Right renal cortex interstitium (tissue), 3 donors: ENCODE measurements around the gene TCP11. TPM values are rescaled to one million over a fixed set of nuclear protein-coding genes. Genes with fewer than 3 reads are reported as not detected.
"Not testable (repeated sequence)": the region's sequence is repeated elsewhere in the genome, so short reads cannot be mapped to it uniquely, and the experiment has no call there.

Experiments used
- DNase-seq, 3 donors: peaks; one replicate each; pipeline ENCODE4 v3.0.0-alpha.2; 2013; ENCODE audit warnings: low read depth in 3 of 3, low spot score in 2 of 3
- polyA plus RNA-seq, 3 donors: library from polyadenylated mRNA; unstranded; fragments of 120-200 nt; gene quantifications; one replicate each; pipeline ENCODE4 v1.2.1, GENCODE V29; 2013; ENCODE audit not compliant: insufficient read length in 3 of 3

Gene TCP11
- polyA plus RNA-seq, 3 donors, result 1.9 to 2.7 (median 2.6) TPM

DNA sequence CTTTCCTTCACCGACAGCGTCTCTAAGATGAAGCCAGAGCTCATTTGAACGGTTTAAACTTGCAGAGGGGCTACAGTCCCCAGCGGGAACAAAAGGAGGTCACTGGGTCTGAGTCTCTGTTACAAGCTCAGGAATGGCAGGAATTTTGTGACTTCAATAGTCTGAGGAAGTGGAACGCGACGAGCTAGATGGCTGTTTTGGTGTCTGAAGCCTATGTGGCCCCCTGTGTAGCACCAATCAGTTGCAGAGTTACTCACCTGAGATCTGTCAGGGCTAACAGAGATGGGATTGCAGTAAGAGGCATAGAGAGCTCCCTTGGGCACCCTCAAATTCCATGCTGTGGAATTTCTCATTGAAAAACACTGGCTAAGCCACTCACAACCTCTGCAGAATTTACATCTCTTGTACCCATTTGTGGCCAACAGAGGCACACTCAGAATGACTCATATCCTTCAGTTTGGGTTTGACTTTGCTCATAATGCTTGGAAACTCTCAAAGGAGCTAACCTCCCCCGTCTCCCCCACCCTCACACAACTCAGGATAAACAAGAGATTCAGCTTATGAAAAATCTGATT lies 7.1 kb upstream of the TCP11 start:
- no peak for DNase-seq

DNA sequence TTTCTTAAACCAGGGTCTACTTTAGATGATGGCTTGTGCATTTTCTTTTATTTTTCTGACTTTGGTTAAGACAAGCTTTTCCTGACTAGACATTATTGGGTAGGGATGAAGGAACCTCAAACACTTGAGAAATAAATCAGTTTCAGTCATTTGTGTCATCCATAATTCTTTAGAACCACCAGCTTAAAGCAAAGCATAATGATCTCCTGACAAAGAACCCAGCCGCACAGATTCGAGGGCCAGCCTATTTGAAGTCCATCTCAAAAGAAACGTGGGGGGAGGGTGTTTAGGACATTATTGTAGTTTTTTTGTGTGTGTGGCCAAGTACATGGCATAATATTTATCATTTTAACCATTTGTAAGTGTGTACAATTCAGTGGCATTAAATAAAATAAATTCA lies 6.3 kb upstream of the TCP11 start:
- no peak for DNase-seq

DNA sequence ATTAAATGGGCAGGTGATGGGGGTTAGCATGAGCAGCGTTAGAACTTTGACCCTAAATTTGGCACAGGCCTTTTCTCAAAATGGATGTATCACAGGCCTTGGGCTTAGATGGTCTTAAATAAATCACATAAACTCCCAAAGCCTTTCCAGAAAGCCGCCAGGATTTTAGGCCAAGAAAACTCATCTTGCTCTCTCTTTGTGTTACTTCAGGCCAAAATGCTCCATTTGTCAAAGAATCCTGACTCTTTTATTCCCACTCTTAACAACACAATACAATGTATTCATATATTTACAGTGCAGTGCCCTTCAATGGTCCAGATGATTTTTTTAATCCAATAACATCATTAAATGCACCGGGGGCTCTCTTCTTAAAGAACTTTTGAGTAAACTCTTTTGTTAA lies 5.9 kb upstream of the TCP11 start:
- no peak for DNase-seq

DNA sequence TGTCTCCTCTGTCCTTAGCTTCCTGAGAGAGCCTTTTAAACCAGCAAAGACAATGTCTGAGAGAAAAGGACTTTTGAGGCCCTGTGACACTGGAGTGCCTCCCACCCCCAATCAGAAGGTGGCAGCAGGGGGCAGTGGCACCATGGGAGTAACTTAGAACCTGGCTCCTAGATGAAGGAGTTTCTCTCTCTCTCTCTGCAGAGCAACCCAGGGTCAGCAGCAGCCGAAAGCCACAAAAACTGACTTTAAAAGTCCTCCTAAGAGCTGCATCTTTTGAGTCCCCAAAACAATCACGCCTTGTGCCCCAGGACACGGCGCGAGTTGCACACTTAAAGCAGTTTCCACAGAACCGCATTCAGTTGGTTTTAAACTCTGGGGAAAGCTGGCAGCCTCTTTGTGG lies 5.3 kb upstream of the TCP11 start:
- DNase-seq, result no peak

DNA sequence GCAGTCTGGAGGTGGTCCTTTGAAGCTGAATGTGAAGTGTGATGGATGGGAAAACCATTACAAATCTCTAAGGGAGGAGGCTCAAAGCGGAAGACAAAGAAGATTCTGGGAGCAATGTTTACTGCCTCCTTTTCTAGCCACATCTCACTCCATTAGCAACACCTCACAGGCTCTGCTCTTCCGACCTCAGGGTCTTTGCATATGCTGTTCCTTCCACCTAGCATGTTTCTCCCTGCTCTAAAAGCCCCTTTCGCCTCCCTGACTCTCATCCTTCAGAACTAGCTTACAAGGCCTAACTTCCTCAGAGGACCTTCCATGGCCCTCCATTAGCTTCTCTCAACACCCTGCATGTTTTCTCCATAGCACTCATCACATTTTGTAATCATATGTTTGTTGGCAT lies 4.6 kb upstream of the TCP11 start:
- DNase-seq, result no peak

DNA sequence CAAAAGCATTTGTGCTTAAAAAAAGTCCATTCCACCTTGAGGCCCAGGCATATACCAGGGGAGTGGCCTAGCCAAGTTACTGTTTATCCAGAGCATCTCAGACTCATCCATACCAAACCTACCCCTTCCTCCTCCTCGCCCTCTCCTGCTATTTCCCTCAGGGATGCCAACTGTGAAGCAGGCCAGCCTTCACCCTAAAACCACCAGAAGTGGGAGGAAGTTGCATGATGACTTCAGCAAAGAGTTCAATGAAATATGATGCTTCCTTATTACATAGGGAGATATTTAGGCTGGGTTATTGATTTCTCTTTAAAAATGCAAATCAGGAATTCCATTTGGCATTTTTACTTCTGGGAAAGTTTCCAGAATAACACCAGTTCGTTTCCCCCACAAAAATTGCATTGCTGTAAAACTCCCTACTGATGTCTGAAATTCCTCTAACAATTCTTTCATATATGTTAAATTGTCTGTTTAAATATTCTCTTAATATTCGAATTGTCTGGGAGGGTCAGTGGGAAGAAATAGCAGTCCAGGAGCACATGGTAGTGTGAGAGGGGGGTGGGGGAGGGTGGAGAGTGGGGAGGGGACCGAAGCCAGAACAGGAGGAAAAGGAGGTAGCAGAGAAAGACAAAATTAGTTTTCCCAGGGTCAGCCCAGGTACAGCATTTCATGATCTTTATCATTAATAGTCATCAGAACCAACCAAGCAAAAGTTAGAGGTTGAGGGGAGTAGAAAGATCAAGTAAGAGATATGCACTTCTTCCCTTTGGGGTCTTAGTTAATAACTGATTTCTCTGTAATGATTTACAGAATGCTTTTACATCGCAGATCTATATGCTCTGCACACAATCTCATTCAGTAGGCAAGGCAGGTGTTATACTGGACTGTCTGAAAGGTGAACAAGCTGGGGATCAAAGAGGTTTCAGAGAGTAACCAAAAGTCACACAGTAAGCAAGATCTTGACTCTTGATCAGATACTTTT lies 1.7 kb upstream of the TCP11 start:
- DNase-seq, result no peak

DNA sequence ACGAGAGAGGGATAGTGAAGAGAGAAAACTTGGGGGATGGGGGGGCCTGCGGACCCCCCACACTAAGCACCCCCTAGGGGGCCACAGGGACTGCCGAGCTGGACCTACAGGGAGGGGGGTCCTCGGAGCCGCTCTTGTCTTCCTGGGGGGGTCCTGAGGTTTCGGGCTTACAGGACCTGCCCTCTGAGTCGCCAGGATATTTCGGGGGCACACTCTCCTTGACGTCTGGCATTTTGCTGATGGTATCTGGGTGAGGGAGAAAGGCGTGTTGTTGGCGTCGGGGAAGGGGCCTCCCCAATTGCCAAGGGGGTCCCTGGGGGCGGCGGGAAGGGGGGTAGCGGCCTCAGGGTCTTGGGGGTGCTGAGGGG lies 516 bp downstream of the TCP11 start:
- no peak for DNase-seq

DNA sequence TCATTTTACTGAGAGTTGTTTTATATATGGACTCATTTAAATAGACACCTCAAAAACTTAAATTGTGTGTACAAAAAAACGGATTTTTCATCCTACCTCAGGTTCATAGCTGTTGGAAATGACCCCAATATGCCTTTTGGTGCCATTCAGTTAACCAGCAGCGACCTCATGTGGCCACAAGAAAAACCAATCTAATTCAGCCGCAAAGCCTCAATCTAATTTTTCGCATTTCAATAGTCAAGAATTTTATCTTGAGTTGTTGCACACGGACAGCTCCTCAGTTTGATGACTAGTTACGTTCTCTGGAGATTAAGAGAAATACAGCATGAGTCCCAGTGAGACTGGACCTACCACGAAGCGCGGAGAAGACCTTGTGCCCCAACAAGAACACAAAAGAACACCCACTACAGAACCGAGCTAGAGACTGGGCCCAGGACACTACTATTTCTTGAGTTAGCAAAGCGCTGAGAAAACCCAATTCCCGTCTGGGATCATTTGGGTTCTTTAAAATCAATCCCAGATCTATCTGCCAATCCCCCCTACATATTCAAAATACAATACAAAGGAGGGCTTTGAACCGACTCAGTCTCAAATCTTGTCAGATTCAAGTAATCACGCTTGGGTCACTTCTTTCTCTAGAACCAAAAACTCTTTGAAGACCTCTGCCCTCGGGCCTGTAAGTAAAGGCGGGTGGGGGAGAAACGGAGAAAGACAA lies 1.1 kb downstream of the TCP11 start:
- no peak for DNase-seq

DNA sequence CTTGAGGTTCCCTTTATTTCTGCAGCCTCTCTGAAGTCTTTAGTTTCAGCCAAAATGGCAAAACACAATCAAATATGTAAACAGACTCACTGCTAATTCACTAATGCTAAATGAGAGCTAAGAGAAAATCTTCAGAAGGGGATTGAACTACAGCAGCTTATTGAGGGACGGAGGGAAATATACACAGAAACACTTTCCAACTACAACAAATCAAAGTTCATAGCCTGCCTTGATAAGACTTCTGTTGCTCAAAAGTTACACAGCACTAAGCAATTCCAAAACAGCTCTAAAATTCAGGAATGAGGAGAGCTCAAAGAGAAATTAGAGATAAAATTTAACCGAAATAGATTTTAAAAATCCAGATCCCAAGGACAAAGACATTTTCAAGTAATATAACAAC lies 1.7 kb downstream of the TCP11 start:
- DNase-seq, result no peak

DNA sequence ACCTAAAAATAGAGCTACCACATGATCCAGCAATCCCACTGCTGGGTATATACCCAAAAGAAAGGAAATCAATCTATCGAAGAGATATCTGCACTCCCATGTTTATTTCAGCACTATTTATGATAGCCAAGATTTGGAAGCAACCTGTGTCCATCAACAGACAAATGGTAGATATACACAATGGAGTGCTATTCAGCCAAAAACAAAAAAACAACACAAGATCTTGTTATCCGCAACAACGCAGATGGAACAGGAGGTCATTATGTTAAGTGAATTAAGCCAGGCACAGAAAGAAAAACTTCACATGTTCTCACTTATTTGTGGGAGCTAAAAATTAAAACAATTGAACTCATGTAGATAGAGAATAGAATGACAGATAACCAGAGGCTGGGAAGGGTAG lies 2.9 kb downstream of the TCP11 start:
- not testable (repeated sequence) for DNase-seq

DNA sequence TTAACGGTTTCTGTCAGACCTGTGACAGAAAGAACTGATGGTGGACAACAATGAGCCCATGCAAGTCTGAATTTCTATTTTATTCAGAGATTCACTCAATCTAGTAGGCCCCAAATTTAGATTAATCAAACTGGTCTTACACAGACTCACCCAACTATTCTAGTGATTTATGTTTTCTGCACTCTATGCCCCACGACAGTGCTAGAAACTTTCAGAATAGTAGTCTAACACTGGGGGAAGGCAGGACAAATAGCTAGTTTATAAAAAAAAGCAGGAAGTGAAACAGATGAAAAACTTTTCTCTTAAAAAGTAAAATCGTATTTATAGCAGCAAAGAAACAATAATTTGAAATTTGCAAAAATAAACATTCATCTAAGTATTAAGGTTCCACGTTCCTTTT lies 5.0 kb downstream of the TCP11 start:
- DNase-seq, result no peak

DNA sequence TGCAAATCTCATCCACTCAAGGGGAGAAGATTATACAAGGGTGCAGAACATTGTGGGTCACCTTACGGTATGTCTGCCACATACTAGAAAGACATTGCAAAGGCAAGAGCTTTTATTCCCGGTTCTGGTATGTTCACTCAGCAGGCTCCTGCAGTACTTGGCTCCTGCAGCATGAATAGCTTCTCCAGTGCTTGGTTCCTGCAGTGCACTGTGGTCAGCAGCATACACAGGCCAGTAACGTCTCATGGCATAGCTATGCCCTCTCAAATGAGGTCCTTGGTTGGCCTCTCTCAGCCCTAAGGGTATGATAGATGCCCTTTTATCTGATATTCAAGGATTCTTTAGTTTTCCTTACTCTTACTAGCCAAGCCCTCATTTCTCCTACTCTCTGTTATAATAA lies 12.6 kb downstream of the TCP11 start:
- DNase-seq, result no peak

DNA sequence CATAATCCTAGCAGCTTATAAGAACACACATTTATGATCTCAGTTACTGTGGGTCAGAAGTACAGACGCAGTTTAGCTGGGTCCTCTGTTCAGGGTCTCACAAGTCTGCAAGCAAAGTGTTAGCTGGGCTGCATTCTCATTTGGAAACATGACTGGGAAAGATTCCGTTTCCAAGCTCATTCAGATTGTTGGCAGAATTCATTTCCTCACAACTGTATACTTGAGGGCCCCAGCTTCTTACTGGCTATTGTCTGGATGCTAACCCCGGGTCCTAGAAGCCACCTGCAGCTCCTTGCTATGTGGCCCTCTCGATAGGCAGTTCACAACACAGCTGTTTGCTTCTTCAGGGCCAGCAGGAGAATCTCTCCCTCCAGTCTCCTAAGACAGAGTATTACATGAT lies 13.1 kb downstream of the TCP11 start:
- no peak for DNase-seq

DNA sequence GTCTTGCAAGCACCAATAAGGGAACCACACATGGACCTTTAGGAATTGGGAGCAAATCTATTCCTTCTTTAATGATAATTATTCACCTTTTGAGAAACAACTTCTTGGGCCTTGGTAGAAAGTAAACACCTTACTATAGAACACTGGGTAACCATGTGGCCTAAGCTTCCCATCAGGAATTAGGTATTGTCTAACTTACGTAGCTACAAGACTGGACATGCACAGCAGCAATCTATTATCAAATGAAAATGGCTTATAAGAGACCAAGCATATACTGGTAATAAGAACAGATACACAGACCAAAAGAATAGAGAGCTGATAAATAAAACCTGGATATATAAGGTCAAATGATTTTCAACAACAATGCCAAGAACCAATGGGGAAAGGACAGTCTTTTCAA lies 16.8 kb downstream of the TCP11 start:
- DNase-seq, result no peak

DNA sequence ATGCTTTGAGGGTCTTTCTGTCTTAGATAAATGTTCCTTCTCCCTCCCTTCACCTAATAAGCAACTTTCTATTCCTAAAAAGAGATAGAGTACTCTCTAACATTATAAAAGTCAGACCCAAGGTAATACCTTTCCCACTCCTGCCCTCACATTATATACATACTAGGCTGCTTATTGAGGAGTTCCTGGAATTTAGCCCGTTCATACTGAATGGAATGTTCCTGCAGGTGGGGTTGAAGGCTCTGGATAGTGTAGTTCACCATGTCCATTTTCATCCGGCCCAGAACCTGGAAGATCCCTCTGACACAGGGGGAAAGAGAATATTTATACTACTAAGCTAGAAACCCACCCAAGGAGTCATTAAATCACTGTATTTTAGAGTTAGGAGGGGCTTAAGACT lies 20.4 kb downstream of the TCP11 start:
- no peak for DNase-seq

DNA sequence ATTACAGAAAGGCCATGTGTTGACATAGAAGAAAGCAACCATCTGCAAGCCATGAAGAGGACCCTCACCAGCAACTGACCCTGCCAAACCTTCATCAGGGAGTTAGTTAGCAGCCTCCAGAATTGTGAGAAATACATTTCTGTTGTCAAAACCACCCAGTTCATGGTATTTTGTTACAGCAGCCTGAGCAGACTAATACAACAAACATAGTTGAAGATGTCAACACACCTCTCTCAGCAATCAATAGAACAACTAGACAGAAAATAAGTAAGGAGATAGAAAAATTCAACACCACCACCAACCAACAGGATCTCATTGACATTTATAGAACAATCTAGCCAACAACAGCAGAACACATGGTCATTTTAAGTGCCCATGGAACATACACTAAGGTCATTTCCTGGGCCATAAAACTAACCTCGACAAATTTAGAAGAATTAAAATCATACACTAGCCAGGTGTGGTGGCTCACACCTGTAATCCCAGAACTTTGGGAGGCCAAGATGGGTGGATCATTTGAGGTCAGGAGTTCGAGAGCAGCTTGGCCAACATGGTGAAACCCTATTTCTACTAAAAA lies 32.7 kb downstream of the TCP11 start:
- DNase-seq, result no peak

DNA sequence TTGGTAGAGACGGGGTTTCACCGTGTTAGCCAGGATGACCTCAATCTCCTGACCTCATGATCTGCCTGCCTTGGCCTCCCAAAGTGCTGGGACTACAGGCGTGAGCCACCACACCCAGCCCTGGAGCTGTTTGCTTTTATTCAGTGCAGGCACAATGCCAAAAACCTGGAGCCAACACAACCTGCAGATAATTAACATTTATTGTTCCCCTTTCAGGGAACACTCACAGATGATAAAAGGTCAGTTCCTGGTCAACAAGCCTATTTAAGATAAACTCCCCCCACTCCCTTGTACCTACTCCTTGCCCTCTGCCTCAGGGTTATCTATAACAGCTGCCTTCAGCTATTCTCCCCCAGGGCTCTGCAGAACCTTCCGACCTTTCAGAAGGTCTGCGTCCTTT lies 33.4 kb downstream of the TCP11 start:
- DNase-seq, result not testable (repeated sequence)

DNA sequence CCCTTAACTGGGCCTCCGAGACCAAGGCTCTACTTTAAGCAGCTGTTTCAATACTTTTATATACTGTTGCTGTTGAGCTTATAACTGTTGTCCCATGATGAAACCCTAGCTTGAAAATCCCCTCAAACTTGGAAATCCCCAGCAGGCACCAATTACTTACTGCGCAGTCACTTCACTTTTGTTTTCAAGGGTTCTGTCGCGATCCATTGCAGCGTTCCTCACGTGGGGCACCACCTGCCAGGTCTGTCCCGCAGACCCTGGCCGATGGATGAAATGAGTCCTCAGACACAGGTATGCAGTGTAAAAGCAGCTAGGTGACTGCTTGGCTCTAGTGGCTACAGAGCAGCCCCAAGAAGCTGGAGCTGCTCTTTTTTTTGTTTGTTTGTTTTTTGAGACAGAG lies 33.9 kb downstream of the TCP11 start:
- DNase-seq, result not testable (repeated sequence)

DNA sequence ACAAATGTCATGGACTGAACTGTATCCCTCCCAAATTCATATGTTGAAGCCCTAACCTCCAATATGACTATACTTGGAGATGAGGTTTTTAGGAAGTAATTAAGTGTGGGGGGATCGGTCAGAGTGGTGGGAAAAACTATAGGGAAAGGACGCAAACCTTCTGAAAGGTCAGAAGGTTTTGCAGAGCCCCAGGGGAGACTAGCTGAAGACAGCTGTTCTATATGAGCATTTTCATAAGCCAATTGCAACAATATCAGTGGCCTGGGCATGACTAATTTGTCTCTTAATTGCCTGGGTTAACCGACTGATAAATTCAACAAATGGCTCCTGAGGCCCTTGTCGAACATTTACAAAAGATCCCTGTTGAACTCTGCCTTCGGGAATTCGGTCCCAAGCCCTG lies 35.1 kb downstream of the TCP11 start:
- DNase-seq, result not testable (repeated sequence)

DNA sequence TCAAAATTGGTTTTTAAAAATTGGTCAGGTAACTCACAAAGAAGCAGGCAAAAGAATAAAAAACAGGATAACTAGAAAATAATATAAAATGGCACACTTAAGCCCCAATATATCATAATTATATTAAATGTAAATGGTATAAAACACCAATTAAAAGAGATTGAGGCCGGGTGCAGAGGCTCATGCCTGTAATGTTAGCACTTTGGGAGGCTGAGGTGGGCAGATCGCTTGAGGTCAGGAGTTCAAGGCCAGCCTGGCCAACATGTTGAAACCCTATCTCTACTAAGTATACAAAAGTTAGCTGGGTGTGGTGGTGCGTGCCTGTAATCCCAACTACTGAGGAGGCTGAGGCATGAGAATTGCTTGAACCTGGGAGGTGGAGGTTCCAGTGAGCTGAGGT lies 36.1 kb downstream of the TCP11 start:
- DNase-seq, result no peak

DNA sequence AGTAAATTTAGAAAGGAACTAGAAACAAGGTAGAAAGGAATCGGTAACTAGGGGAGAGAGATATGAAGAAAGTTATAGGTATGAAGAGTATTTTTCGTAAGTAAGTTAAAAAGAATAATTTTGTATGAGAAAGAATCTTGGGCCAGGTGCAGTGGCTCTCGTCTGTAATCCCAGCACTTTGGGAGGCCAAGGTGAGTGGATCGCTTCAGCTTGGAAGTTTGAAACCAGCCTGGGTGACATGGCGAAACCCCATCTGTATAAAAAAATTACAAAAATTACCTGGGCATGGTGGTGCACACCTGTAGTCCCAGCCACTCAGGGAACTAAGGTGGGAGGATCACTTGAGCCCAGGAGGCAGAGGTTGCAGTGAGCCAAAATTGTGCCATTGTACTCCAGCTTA lies 42.0 kb downstream of the TCP11 start:
- DNase-seq, result no peak
